Thyroid gland (tissue), 4 donors: ENCODE data around the gene RNF7.

Source experiments
- CTCF ChIP-seq, 6 experiments: fragments of 200-600 bp in 3 of 6; fragments of 450-650 bp in 3 of 6; sonication (generic) in 3 of 6; IDR thresholded peaks; one replicate each; pipeline ENCODE4 v1.5.1; 2016 to 2019; ENCODE audit warnings: antibody characterized with exemption in 6 of 6, mild to moderate bottlenecking in 2 of 6, inconsistent platforms in 1 of 6, moderate library complexity in 1 of 6
- POLR2A ChIP-seq, 2 donors: fragments of 450-650 bp; IDR thresholded peaks; one replicate each; pipeline ENCODE4 v1.6.1; 2017; ENCODE audit warnings: antibody characterized with exemption in 2 of 2, mild to moderate bottlenecking in 2 of 2, moderate library complexity in 1 of 2

DNA sequence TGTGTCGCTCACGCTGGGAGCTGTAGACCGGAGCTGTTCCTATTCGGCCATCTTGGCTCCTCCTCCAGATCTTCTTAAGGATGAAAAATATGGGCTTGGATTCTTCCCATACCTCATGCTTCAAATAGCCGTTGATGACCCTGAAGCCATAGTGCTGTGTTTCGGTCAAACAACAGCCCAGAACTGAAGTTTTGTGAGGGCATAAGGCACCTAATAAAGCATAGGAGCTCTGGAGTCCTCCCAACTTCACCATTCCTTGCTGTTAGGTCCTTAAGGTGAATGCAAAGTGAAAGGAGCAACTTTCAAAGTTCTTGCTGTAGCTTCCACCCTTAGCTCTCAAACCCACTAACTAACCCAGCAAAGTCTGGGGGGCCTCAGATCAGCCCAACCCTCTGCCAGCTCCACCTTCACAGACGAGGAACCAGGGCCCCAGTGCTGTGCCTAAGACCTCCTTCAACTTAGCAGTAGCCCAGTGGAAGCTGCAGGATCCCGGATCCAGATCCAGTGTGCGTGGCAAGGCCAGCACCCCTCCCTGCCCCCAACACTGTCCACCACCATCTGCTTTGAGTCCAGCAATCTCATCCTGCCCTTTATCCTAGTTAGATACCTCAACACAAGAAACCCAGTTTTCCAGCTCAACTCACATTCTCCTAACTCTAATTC is 25.1 kb downstream of the RNF7 start, which contains the start of gene GRK7:
- TF ChIP-seq CTCF (IDR thresholded peaks at IDR 0.05) (no peak), POLR2A (IDR thresholded peaks at IDR 0.05) (no peak)
